Body of pancreas (tissue), 4 donors: Measurements from ENCODE around the gene EPB41.

Experiments used
- CTCF ChIP-seq, 7 experiments: fragments of 450-650 bp in 4 of 7; fragments of 200-600 bp in 3 of 7; sonication (generic) in 3 of 7; IDR thresholded peaks; one replicate each; pipeline ENCODE4 v1.5.1; 2016 to 2019; ENCODE audit warnings: antibody characterized with exemption in 7 of 7
- POLR2A ChIP-seq, 3 donors: fragments of 450-650 bp; IDR thresholded peaks; one replicate each; pipeline ENCODE4 v1.6.1; 2016; ENCODE audit warnings: antibody characterized with exemption in 3 of 3, mild to moderate bottlenecking in 2 of 3

- TF ChIP-seq POLR2A (IDR thresholded peaks at IDR 0.05) (no peak), CTCF (IDR thresholded peaks at IDR 0.05) (no peak)
Observed at GRCh38 chr1:29145739-29146437, 231.5 kb downstream of the EPB41 start.
